Measurements from ENCODE around the gene KCNJ15. TPM values are rescaled to one million over a fixed set of nuclear protein-coding genes. Genes with fewer than 3 reads are reported as not detected.
"Not testable (repeated sequence)": the region's sequence is repeated elsewhere in the genome, so short reads cannot be mapped to it uniquely, and the experiment has no call there.

The KCNJ15 gene
- total RNA-seq, 1 donor from 2014 or later: 1.4 TPM

- peak; percentile 68 for DNase-seq
These were observed 11.6 kb upstream of the KCNJ15 start for GRCh38 chr21:38244885-38245869.

- DNase-seq: no peak
These were observed 10.3 kb upstream of the KCNJ15 start for GRCh38 chr21:38246511-38246910.

GRCh38 chr21:38247054-38247453 lies 9.7 kb upstream of the KCNJ15 start:
- DNase-seq: not testable (repeated sequence)

- DNase-seq: no peak
These were observed 8.9 kb upstream of the KCNJ15 start for GRCh38 chr21:38247738-38248510.

GRCh38 chr21:38249256-38249655 lies 7.5 kb upstream of the KCNJ15 start:
- DNase-seq: no peak

- DNase-seq: no peak
These were observed 7.0 kb upstream of the KCNJ15 start for GRCh38 chr21:38249696-38250278.

GRCh38 chr21:38250991-38251418 lies 5.8 kb upstream of the KCNJ15 start:
- DNase-seq: no peak

GRCh38 chr21:38254970-38255369 lies 1.8 kb upstream of the KCNJ15 start:
- DNase-seq: no peak

- no peak for DNase-seq
These were observed 1.1 kb upstream of the KCNJ15 start for GRCh38 chr21:38255571-38256117.

GRCh38 chr21:38257667-38258066 lies 876 bp downstream of the KCNJ15 start:
- no peak for DNase-seq

- DNase-seq: no peak
These were observed 2.0 kb downstream of the KCNJ15 start for GRCh38 chr21:38258521-38259485.

GRCh38 chr21:38259665-38260064 lies 2.9 kb downstream of the KCNJ15 start:
- no peak for DNase-seq

GRCh38 chr21:38260426-38260825 lies 3.6 kb downstream of the KCNJ15 start:
- no peak for DNase-seq

GRCh38 chr21:38261851-38262250 lies 5.1 kb downstream of the KCNJ15 start:
- DNase-seq: no peak

GRCh38 chr21:38263493-38263892 lies 6.7 kb downstream of the KCNJ15 start:
- DNase-seq: no peak

- DNase-seq: no peak
These were observed 7.8 kb downstream of the KCNJ15 start for GRCh38 chr21:38264571-38264970.

GRCh38 chr21:38265166-38265565 lies 8.4 kb downstream of the KCNJ15 start:
- no peak for DNase-seq

GRCh38 chr21:38266732-38267131 lies 9.9 kb downstream of the KCNJ15 start:
- DNase-seq: no peak

GRCh38 chr21:38267136-38267755 lies 10.5 kb downstream of the KCNJ15 start:
- DNase-seq: no peak

- DNase-seq: peak; percentile 32
These were observed 11.4 kb downstream of the KCNJ15 start for GRCh38 chr21:38267991-38268863.
